Brain microvascular endothelial cell (primary cell): Measurements from ENCODE around the gene SHOX.
"Not testable (repeated sequence)": the region's sequence is repeated elsewhere in the genome, so short reads cannot be mapped to it uniquely, and the experiment has no call there.

Experiments
- DNase-seq: peaks from one replicate; pipeline ENCODE4 v3.0.0-alpha.2; 2020
- H3K27ac ChIP-seq: fragments of 250-450 bp; sonication (Bioruptor Pico); 2 replicates; pipeline ENCODE4 v1.5.1; 2020; ENCODE audit warnings: mild to moderate bottlenecking, moderate library complexity
- H3K27me3 ChIP-seq: fragments of 250-450 bp; sonication (Bioruptor Pico); replicated peaks from 2 replicates; pipeline ENCODE4 v1.5.1; 2020; ENCODE audit warnings: mild to moderate bottlenecking
- H3K36me3 ChIP-seq: fragments of 250-450 bp; sonication (Bioruptor Pico); replicated peaks from 2 replicates; pipeline ENCODE4 v1.5.1; 2020; ENCODE audit warnings: mild to moderate bottlenecking
- H3K4me3 ChIP-seq: 2 replicates; pipeline ENCODE4 v1.5.1; 2011; ENCODE audit warnings: low read depth, mild to moderate bottlenecking, control low read depth, low read length, moderate library complexity
- in situ Hi-C: cut with HindIII; loops from 2 replicates; pipeline ENCODE4 v1.10.0; 2017; ENCODE audit warnings: low sequenced_read_pairs, low pct_ligation_motif_present
- TF ChIP-seq, protein P1 (sequence below): IDR thresholded peaks from 2 replicates; pipeline ENCODE4 v1.5.1; 2011; ENCODE audit warnings: low read depth, mild to moderate bottlenecking, moderate library complexity, low read length, control low read depth, inconsistent platforms; ENCODE audit errors: missing control alignments

The SHOX gene

DNA sequence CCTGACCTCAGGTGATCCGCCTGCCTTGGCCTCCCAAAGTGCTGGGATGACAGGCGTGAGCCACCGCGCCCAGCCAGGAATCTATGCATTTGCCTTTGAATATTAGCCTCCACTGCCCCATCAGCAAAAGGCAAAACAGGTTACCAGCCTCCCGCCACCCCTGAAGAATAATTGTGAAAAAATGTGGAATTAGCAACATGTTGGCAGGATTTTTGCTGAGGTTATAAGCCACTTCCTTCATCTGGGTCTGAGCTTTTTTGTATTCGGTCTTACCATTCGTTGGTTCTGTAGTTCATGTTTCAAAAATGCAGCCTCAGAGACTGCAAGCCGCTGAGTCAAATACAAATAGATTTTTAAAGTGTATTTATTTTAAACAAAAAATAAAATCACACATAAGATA lies 44.2 kb upstream of the SHOX start:
- Histone ChIP-seq H3K27me3 (no peaks in the 10 kb centered on the region), H3K4me3 (no peak overlapping the region), H3K36me3 (no peaks in the 10 kb centered on the region), H3K27ac (no peak overlapping the region)
- no peak for DNase-seq
- TF ChIP-seq, protein P1, sequence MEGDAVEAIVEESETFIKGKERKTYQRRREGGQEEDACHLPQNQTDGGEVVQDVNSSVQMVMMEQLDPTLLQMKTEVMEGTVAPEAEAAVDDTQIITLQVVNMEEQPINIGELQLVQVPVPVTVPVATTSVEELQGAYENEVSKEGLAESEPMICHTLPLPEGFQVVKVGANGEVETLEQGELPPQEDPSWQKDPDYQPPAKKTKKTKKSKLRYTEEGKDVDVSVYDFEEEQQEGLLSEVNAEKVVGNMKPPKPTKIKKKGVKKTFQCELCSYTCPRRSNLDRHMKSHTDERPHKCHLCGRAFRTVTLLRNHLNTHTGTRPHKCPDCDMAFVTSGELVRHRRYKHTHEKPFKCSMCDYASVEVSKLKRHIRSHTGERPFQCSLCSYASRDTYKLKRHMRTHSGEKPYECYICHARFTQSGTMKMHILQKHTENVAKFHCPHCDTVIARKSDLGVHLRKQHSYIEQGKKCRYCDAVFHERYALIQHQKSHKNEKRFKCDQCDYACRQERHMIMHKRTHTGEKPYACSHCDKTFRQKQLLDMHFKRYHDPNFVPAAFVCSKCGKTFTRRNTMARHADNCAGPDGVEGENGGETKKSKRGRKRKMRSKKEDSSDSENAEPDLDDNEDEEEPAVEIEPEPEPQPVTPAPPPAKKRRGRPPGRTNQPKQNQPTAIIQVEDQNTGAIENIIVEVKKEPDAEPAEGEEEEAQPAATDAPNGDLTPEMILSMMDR = no peak
- in situ Hi-C loops = no loop called here

DNA sequence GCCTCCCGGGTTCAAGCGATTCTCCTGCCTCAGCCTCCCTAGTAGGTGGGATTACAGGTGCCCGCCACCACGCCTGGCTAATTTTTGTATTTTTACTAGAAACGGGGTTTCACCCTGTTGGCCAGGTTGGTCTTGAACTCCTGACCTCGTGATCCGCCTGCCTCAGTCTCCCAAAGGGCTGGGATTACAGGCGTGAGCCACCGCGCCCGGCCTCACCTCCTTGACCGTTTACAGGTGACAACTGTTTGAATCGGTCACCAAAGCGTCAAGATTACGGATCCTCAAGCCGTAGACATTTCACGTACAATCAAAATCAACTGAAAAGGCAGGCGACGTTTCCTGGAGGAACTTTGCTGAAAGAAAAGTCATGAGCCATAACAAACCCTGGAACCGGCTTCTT lies 41.3 kb upstream of the SHOX start:
- in situ Hi-C loops, H3K36me3 ChIP-seq, DNase-seq, H3K27ac ChIP-seq, H3K27me3 ChIP-seq, H3K4me3 ChIP-seq: not testable (repeated sequence)

DNA sequence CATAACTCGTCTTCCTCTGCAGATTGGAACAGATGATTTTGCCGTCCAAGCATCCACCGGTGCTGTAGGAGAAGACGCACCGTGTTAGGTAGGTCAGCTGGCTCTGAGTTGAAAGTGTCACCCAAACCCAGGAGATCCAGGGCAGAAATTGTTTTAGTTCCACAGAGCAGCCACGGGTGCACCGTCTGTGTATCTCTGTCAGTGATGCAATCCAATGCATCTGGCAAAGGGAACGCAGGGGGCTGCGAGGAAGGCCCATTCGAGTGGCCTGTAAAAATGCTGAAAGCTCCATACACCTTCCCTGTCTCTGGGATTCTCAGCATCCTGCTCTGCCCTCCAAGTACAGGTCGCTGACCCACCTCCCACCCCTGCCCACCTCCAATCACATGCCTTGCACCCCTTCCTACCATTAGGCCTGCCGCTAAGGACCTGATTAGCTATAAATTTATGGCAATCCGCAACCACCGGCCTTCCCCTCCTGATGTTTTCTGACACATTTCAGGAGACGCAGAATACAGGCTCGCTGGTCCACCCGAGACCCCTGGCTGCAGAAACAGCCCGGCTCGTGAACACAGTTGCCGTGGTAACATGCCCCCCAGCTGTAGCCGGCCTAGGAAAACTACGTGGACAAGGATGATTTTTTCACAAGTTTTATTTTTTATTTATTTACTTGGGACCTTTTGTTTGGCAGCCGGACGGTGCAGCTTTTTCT lies 39.7 kb upstream of the SHOX start:
- no peak overlapping the region for H3K27ac ChIP-seq
- no peak overlapping the region for H3K4me3 ChIP-seq
- in situ Hi-C loops = no loop called here
- TF ChIP-seq, protein P1 = no peak
- no peak for DNase-seq
- no peaks in the 10 kb centered on the region for H3K27me3 ChIP-seq
- H3K36me3 ChIP-seq = no peaks in the 10 kb centered on the region

DNA sequence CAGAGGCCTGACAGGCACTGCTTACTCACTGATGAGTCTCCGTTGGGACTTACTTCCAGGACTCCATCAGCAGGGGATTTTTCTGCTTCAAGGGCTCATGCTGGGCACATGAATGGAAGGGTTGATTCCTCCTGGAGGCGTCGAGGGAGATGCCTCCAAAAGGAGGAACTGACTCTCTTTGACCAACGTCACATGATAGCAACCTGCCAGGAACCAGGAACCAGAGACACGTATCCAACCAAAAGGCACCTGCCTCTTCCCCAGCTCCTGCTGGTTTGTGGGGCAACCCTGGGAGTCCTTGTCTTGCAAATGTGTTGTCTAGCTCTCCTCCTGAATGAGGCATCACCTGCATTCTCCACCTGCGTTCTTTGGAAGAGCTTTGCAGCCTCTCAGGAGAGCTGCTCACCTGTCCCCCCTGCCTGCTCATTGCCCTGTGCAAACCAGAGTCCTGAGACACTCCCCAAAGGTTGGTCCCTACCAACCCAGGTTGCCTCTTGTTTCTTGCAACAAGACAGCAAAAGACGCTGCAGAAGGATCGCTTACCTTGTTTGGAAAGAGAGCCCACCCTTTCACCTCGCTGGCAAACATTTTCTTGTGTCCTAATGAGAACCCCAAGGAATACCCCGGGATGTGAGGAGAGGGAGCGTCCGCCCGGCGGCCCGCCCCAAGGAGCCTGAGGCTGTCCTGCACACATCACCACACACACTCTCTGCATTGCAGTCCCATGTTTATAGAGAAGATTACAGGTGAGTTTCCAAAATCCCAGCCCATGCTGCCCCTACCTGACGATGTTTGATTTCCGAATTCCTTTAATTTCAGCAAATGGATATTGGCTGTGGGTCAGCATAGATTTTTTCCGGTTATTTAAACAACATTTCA lies 30.5 kb upstream of the SHOX start:
- no peak overlapping the region for H3K4me3 ChIP-seq
- in situ Hi-C loops = no loop called here
- H3K27me3 ChIP-seq = no peaks in the 10 kb centered on the region
- TF ChIP-seq, protein P1 = no peak
- H3K27ac ChIP-seq = no peak overlapping the region
- H3K36me3 ChIP-seq = no peaks in the 10 kb centered on the region
- no peak for DNase-seq

DNA sequence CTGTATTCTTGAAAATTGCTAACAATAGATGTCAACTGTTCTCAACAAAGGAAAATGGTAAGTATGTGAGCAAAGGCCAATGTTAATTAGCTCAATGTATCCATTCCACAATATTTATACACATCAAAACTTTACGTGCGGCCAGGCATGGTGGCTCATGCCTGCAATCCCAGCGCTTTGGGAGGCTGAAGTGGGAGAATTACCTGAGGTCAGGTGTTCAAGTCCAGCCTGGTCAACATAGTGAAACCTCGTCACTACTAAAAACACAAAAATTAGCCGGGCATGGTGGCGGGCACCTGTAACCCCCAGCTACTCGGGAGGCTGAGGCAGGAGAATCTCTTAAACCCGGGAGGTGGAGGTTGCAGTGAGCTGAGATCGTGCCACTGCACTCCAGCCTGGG lies 27.6 kb upstream of the SHOX start:
- H3K36me3 ChIP-seq, H3K27ac ChIP-seq, in situ Hi-C loops, H3K4me3 ChIP-seq, H3K27me3 ChIP-seq, DNase-seq: not testable (repeated sequence)

DNA sequence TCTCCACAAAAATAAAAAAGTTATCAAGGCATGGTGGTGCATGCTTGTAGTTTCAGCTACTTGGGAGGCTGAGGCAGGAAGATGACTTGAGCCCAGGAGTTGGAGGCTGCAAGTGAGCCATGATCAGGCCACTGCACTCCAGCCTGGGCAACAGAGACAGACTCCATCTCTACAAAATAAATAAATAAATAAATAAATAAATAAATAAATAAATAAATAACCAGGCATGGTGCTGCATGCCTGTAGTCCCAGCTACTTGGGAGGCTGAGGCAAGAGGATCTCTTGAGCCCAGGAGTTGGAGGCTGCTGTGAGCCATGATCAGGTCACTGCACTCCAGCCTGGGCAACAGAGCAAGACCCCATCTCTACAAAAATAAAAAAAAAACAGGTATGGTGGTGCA lies 26.0 kb upstream of the SHOX start:
- H3K27ac ChIP-seq, H3K36me3 ChIP-seq, H3K4me3 ChIP-seq, H3K27me3 ChIP-seq, in situ Hi-C loops, DNase-seq: not testable (repeated sequence)

DNA sequence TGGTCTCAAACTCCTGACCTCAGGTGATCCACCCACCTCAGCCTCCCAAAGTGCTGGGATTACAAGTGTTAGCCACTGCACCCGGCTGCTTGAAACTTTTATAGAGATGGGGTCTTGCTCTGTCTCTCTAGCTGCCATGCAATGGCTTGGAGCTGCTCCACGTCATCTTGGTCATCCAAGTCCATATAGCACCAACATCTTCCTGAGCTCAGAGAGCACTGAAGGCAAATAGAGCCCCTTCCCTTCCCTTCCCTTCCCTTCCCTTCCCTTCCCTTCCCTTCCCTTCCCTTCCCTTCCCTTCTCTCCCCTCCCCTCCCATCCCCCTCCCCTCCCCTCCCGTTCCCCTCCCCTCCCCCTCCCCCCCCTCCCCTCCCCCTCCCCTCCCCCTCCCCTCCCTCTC lies 22.5 kb upstream of the SHOX start:
- H3K36me3 ChIP-seq, H3K4me3 ChIP-seq, H3K27me3 ChIP-seq, H3K27ac ChIP-seq, in situ Hi-C loops, DNase-seq: not testable (repeated sequence)
